K562 (cell line): ENCODE results near the gene PRR16.

Source experiments
- DNMT1 ChIP-seq: fragments of 450-650 bp; IDR thresholded peaks from 2 replicates; pipeline ENCODE4 v1.6.1; 2016; ENCODE audit warnings: antibody characterized with exemption, mild to moderate bottlenecking
- MYNN ChIP-seq, 2 experiments: sonication (generic); formaldehyde crosslinking in 1 of 2; IDR thresholded peaks; 2 replicates each; pipeline versions ENCODE4 v1.5.0 to v1.6.1; 2016 to 2020; ENCODE audit warnings: antibody characterized with exemption in 1 of 2, missing genetic modification reagents in 1 of 2
- PTBP1 ChIP-seq: fragments of 200-400 bp; formaldehyde crosslinking; IDR thresholded peaks from 2 replicates; pipeline ENCODE4 v1.6.1; 2017; ENCODE audit warnings: low read depth, low read length
- ZBTB7A ChIP-seq: IDR thresholded peaks from 2 replicates; pipeline ENCODE4 v1.6.1; 2011; ENCODE audit warnings: low read depth, mild to moderate bottlenecking, low read length, moderate library complexity, borderline replicate concordance; ENCODE audit not compliant: control insufficient read depth
- ZNF407 ChIP-seq: fragments of 450-650 bp; IDR thresholded peaks from 2 replicates; pipeline ENCODE4 v1.6.1; 2016; ENCODE audit warnings: low read depth
- TF ChIP-seq, protein P1 (sequence below): fragments of 250-450 bp; sonication (Bioruptor Pico); IDR thresholded peaks from 2 replicates; pipeline ENCODE4 v1.6.1; 2021; ENCODE audit warnings: mild to moderate bottlenecking
- TF ChIP-seq, protein P2 (sequence below), 2 experiments: fragments of 450-650 bp in 1 of 2; sonication (generic) in 1 of 2; formaldehyde crosslinking in 1 of 2; IDR thresholded peaks in 1 of 2; conservative IDR thresholded peaks in 1 of 2; 2 replicates each; pipeline versions ENCODE4 v1.6.1 to v1.8.1; 2016 to 2023; ENCODE audit warnings: mild to moderate bottlenecking in 2 of 2, moderate library complexity in 2 of 2, inconsistent platforms in 1 of 2, missing genetic modification reagents in 1 of 2
- TF ChIP-seq, protein P3 (sequence below): sonication (generic); formaldehyde crosslinking; IDR thresholded peaks from 2 replicates; pipeline ENCODE4 v1.5.0; 2020; ENCODE audit warnings: missing genetic modification reagents

- TF ChIP-seq, protein P1, sequence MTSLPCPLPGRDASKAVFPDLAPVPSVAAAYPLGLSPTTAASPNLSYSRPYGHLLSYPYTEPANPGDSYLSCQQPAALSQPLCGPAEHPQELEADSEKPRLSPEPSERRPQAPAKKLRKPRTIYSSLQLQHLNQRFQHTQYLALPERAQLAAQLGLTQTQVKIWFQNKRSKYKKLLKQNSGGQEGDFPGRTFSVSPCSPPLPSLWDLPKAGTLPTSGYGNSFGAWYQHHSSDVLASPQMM (CRISPR knock-in tag), result no peak
- TF ChIP-seq, protein P2, sequence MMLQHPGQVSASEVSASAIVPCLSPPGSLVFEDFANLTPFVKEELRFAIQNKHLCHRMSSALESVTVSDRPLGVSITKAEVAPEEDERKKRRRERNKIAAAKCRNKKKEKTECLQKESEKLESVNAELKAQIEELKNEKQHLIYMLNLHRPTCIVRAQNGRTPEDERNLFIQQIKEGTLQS (IDR thresholded peaks at IDR 0.05), result no peak
- TF ChIP-seq, protein P2 (CRISPR knock-in tag; conservative IDR thresholded peaks at IDR 0.05), result no peak
- TF ChIP-seq MYNN (IDR thresholded peaks at IDR 0.05), result no peak
- TF ChIP-seq MYNN (CRISPR knock-in tag; IDR thresholded peaks at IDR 0.05), result no peak
- TF ChIP-seq, protein P3, sequence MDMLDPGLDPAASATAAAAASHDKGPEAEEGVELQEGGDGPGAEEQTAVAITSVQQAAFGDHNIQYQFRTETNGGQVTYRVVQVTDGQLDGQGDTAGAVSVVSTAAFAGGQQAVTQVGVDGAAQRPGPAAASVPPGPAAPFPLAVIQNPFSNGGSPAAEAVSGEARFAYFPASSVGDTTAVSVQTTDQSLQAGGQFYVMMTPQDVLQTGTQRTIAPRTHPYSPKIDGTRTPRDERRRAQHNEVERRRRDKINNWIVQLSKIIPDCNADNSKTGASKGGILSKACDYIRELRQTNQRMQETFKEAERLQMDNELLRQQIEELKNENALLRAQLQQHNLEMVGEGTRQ (CRISPR knock-in tag), result no peak
- TF ChIP-seq ZBTB7A, result no peak
- no peak for TF ChIP-seq PTBP1
- TF ChIP-seq ZNF407, result no peak
- no peak for TF ChIP-seq DNMT1
Observed at GRCh38 chr5:120632430-120632829, 168.3 kb downstream of the PRR16 start.
